H1 (cell line): ENCODE data around the gene DLGAP3.

Experiments used
- CTCF ChIP-seq, 3 experiments: IDR thresholded peaks; 1 replicate in 2 of 3; 2 replicates in 1 of 3; pipeline versions ENCODE4 v1.5.1 to v1.6.1; 2011; ENCODE audit warnings: low read length in 3 of 3, mild to moderate bottlenecking in 3 of 3, inconsistent platforms in 2 of 3, low read depth in 1 of 3, moderate library complexity in 1 of 3; ENCODE audit not compliant: insufficient read depth in 1 of 3; ENCODE audit errors: control extremely low read depth in 1 of 3
- GABPA ChIP-seq: IDR thresholded peaks from 2 replicates; pipeline ENCODE4 v1.6.1; 2011; ENCODE audit warnings: mild to moderate bottlenecking, low read length, moderate library complexity, borderline replicate concordance; ENCODE audit not compliant: insufficient read depth
- SP2 ChIP-seq: IDR thresholded peaks from 2 replicates; pipeline ENCODE4 v1.6.1; 2012; ENCODE audit warnings: mild to moderate bottlenecking, low read length, inconsistent platforms
- ZNF274 ChIP-seq: IDR thresholded peaks from 2 replicates; pipeline ENCODE4 v1.7.0; 2012; ENCODE audit warnings: low read length, borderline replicate concordance; ENCODE audit errors: extremely low read depth

- no peak for TF ChIP-seq CTCF (IDR thresholded peaks at IDR 0.05; ENCODE audit: control extremely low read depth in 1 of 3, insufficient read depth in 1 of 3, low read depth in 1 of 3, low read length in 3 of 3)
- no peak for TF ChIP-seq GABPA
- no peak for TF ChIP-seq ZNF274
- TF ChIP-seq SP2 = no peak
Observed at GRCh38 chr1:34874296-34874952, 55.0 kb downstream of the DLGAP3 start.
